Neural cell (in vitro differentiated cells): Measurements from ENCODE around the gene EFEMP1.

Experiments
- CTCF ChIP-seq: fragments of 450-650 bp; IDR thresholded peaks from 2 replicates; pipeline ENCODE4 v1.5.1; 2014; ENCODE audit warnings: antibody characterized with exemption, mild to moderate bottlenecking, moderate library complexity; ENCODE audit not compliant: poor library complexity, severe bottlenecking
- EP300 ChIP-seq: fragments of 450-650 bp; conservative IDR thresholded peaks from 2 replicates; pipeline ENCODE4 v1.6.1; 2014; ENCODE audit warnings: antibody characterized with exemption, mild to moderate bottlenecking, moderate library complexity; ENCODE audit not compliant: poor library complexity, severe bottlenecking
- EZH2 ChIP-seq: fragments of 200-600, 300-800 bp; shearing (Covaris generic), sonication (generic); IDR thresholded peaks from 2 replicates; pipeline ENCODE4 v1.6.1; 2014; ENCODE audit warnings: antibody characterized with exemption, low read length, borderline replicate concordance, mild to moderate bottlenecking; ENCODE audit not compliant: insufficient read depth, poor library complexity, severe bottlenecking
- MXI1 ChIP-seq: fragments of 450-650 bp; conservative IDR thresholded peaks from 2 replicates; pipeline ENCODE4 v1.6.1; 2014; ENCODE audit warnings: antibody characterized with exemption, mild to moderate bottlenecking; ENCODE audit not compliant: poor library complexity, severe bottlenecking
- POLR2AphosphoS5 ChIP-seq: IDR thresholded peaks from 2 replicates; pipeline ENCODE4 v1.6.1; 2012
- RAD21 ChIP-seq: fragments of 450-650 bp; conservative IDR thresholded peaks from 2 replicates; pipeline ENCODE4 v1.6.1; 2014; ENCODE audit warnings: antibody characterized with exemption, mild to moderate bottlenecking, moderate library complexity
- REST ChIP-seq: IDR thresholded peaks from 2 replicates; pipeline ENCODE4 v1.6.1; 2012; ENCODE audit warnings: borderline replicate concordance
- SMC3 ChIP-seq: fragments of 450-650 bp; conservative IDR thresholded peaks from 2 replicates; pipeline ENCODE4 v1.6.1; 2014; ENCODE audit warnings: antibody characterized with exemption, mild to moderate bottlenecking, moderate library complexity; ENCODE audit not compliant: poor library complexity
- TAF1 ChIP-seq: IDR thresholded peaks from 2 replicates; pipeline ENCODE4 v1.6.1; 2012; ENCODE audit warnings: low read depth

DNA sequence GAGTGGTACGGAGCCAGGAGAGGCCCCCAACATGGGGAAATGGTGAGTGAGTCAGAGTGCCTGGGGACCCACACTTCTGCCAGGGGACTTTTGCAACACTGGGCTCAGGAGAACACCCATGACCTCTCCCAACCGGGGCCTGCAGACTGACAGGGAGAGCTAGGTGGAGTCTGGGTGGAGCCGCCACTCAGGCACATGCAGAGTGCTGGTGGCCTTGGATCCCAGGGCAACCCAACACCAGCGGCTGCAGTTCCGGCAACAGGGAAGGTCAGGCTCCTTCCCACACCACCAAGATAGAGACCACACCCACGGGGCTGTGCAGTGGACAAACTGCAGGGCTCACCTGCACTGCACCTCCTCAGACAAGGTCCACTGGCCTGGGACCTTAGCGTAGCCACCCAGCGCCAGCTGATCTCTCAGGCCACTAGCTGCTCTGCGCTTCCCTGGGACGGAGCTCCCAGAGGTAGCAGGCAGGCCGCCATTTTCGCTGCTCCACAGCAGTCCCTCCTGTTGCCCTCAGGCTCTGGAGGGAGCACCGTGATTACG, 99.0 kb downstream of the EFEMP1 start:
- TF ChIP-seq CTCF = no peak
- TF ChIP-seq POLR2AphosphoS5 = no peak
- no peak for TF ChIP-seq SMC3
- no peak for TF ChIP-seq MXI1
- TF ChIP-seq EZH2 = no peak
- TF ChIP-seq EP300 = no peak
- TF ChIP-seq TAF1 = no peak
- TF ChIP-seq REST = no peak
- TF ChIP-seq RAD21 = no peak
